ENCODE measurements around the gene ACAP2.

Gene ACAP2

GRCh38 chr3:195462308-195462610, 19.4 kb upstream of the ACAP2 start:
- DNase-seq (ENCODE audit: low read depth): no peak
- H3K4me3 ChIP-seq (ENCODE audit: low read length): no peak overlapping the region
- TF ChIP-seq, protein P1, sequence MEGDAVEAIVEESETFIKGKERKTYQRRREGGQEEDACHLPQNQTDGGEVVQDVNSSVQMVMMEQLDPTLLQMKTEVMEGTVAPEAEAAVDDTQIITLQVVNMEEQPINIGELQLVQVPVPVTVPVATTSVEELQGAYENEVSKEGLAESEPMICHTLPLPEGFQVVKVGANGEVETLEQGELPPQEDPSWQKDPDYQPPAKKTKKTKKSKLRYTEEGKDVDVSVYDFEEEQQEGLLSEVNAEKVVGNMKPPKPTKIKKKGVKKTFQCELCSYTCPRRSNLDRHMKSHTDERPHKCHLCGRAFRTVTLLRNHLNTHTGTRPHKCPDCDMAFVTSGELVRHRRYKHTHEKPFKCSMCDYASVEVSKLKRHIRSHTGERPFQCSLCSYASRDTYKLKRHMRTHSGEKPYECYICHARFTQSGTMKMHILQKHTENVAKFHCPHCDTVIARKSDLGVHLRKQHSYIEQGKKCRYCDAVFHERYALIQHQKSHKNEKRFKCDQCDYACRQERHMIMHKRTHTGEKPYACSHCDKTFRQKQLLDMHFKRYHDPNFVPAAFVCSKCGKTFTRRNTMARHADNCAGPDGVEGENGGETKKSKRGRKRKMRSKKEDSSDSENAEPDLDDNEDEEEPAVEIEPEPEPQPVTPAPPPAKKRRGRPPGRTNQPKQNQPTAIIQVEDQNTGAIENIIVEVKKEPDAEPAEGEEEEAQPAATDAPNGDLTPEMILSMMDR (conservative IDR thresholded peaks at IDR 0.05; ENCODE audit: low read depth, low read length): no peak

GRCh38 chr3:195461594-195462307, 18.9 kb upstream of the ACAP2 start:
- H3K4me3 ChIP-seq (ENCODE audit: low read length): no peak overlapping the region
- no peak for DNase-seq (ENCODE audit: low read depth)
- TF ChIP-seq, protein P1 (conservative IDR thresholded peaks at IDR 0.05; ENCODE audit: low read depth, low read length): no peak

DNA sequence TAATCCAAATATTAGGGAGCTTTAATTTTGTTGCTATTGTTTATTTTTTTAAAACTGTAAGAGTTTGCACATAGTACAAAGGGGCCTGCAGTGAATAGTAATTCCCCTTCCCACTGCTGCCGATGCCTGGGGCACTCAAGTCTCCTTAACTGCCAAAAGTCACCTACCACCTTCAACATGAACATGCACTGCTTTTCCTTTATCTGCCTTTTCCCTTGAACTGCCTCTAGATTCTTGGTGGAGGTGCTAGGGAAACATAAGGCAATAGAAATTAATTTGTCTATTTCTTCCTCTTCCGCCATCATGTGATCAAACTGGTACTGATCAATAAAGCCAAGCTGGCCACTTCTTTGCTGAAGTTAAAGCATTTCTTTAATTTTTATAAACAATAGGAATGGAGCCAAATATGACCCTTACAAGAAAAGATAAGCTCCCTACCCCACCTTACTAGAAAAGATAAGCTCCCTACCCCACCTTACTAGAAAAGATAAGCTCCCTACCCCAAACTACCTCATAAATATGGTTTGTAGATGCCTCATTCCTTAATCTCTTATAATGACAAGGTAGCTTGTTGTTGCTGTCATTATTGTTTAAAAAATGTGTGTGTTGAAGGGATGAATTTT, 17.4 kb upstream of the ACAP2 start:
- no peak for DNase-seq (ENCODE audit: low read depth)
- H3K4me3 ChIP-seq (ENCODE audit: low read length): no peak overlapping the region
- TF ChIP-seq, protein P1 (conservative IDR thresholded peaks at IDR 0.05; ENCODE audit: low read depth, low read length): no peak

GRCh38 chr3:195458316-195458717, 15.5 kb upstream of the ACAP2 start:
- H3K4me3 ChIP-seq (ENCODE audit: low read length): no peak overlapping the region
- TF ChIP-seq, protein P1 (conservative IDR thresholded peaks at IDR 0.05; ENCODE audit: low read depth, low read length): no peak
- no peak for DNase-seq (ENCODE audit: low read depth)

DNA sequence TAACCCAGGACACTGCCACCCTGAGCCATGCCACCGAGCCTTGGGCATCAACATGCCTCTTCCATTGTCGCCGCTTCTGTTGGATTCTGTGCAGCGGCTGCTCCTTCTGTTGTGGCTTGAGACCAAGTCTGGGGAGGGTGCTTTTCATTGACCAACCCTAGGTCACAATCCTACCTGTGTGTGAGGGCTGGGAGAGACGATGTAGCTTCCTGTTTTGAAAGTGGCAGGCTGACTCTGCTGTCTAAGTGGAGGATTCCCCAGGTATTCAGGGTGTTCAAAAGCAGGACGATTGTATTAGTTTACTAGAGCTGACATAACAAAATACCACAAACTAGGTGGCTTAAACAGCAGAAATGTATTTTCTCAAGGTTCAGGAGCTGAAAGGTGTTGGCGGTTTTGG, 13.0 kb upstream of the ACAP2 start:
- no peak for DNase-seq (ENCODE audit: low read depth)
- TF ChIP-seq, protein P1 (conservative IDR thresholded peaks at IDR 0.05; ENCODE audit: low read depth, low read length): no peak
- no peak overlapping the region for H3K4me3 ChIP-seq (ENCODE audit: low read length)

DNA sequence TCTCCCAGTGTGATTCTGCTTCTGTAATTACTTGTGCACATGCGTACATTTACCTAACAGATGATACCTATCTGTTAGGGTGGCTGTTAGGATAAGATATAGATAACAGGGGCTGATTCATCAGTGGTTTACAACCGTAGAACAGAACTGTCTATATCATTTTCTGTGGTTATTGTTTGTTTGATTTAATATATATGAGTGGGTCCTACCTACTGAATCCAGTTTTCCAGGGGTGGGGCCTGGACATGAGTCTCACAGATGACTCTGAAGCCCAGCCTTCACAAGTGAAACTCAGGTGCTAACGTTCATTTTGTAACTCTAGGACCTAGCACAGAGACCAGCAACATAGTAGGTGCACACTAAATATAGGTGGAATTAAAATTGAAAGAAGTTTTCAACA, 10.4 kb upstream of the ACAP2 start:
- TF ChIP-seq, protein P1 (conservative IDR thresholded peaks at IDR 0.05; ENCODE audit: low read depth, low read length): no peak
- H3K4me3 ChIP-seq (ENCODE audit: low read length): no peak overlapping the region

DNA sequence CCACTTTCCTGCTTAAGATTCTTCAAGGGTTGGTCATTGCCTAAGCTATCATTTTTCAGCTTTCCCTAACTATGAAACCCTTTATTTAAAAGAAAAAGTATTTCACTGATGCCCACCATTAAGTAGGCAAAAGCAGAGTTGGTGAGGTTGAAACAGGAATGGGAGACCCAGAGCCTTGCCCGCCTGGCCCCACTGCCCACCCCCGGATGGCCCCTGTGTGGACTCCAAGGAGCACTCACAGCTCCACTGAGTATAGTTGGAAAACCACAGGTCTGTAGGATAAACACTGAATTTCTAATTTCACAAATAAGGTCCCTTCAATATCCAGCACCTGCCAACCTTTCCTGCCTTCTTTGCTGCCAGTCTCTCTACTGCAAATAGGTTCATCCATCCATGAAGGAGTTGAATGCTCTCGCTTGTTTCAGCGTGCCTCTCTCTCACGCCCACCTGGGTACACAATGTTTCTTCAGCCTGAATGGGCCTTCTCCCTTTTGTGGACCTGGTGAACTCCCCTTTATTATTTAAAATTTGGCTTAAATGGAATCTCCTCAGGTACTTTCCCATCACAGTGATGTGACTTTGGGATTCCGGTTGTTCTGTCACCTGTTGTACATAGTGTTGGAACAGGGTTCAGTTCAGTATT, 8.7 kb upstream of the ACAP2 start:
- DNase-seq (ENCODE audit: low read depth): no peak
- no peak overlapping the region for H3K4me3 ChIP-seq (ENCODE audit: low read length)
- TF ChIP-seq, protein P1 (conservative IDR thresholded peaks at IDR 0.05; ENCODE audit: low read depth, low read length): no peak

More for the DNA sequence above, 10.4 kb upstream of the ACAP2 start:
- DNase-seq (ENCODE audit: low read depth): no peak

Data from retinal pigment epithelial cell (primary cell).